Measurements from ENCODE around the gene UGT2B7. TPM values are rescaled to one million over a fixed set of nuclear protein-coding genes. Genes with fewer than 3 reads are reported as not detected.

Gene UGT2B7
- total and polyA plus RNA-seq, 4 donors, result 0.14 to 13.5 (median 1.3) TPM

DNA sequence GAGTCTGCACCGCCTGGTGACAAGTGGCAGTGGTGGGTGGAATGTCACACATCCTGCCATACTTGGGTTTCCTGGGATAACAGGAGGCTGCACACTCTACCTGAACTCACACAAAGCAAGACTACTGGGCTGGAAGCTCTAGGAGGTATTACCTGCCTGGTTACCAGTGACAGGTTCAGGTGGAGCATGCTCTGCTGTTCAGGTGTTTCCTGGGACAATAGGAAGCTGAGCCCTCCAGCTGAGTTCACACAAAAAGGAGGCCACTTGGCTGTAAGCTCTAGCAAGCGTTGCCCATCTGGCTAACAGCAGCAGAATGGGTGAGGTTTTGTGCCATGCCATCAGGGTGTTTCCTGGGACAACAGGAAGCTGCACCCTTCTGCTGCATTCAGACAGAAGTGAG is 17.4 kb upstream of the UGT2B7 start:
- DNase-seq, result no peak
- 89 to 91% methylated on average over 2 of the region's 2 CpGs for WGBS, 2 donors
- Histone ChIP-seq H3K4me1 (ENCODE audit: control insufficient read depth in 5 of 5, insufficient read depth in 5 of 5, low read length in 5 of 5) (no peaks in the 10 kb centered on the region), H3K36me3 (ENCODE audit: control insufficient read depth in 4 of 4, insufficient read depth in 4 of 4, low read length in 4 of 4) (no peaks in the 10 kb centered on the region), H3K27me3 (ENCODE audit: control insufficient read depth in 3 of 3, insufficient read depth in 3 of 3, low read length in 2 of 3) (no peaks in the 10 kb centered on the region), H3K9ac (ENCODE audit: insufficient read depth in 1 of 2, low read length in 2 of 2) (no peak overlapping the region), H3K27ac (ENCODE audit: low read depth in 1 of 2, low read length in 1 of 2) (no peak overlapping the region), H3K9me3 (ENCODE audit: control insufficient read depth in 4 of 4, insufficient read depth in 3 of 4, low read length in 3 of 4) (peaks cover 0 to 6% (median 0%) of the 10 kb centered on the region in 4 donors), H3K4me3 (no peak overlapping the region)
- no peak for ATAC-seq (ENCODE audit: insufficient read depth, low FRiP score)
- TF ChIP-seq CTCF (IDR thresholded peaks at IDR 0.05; ENCODE audit: control extremely low read depth, extremely low read depth), result no peak

- no peaks in the 10 kb centered on the region for H3K9me3 ChIP-seq (ENCODE audit: control insufficient read depth in 4 of 4, insufficient read depth in 3 of 4, low read length in 3 of 4)
- H3K4me3 ChIP-seq, result no peak overlapping the region
- no peak overlapping the region for H3K27ac ChIP-seq (ENCODE audit: low read depth in 1 of 2, low read length in 1 of 2)
- no peaks in the 10 kb centered on the region for H3K36me3 ChIP-seq (ENCODE audit: control insufficient read depth in 4 of 4, insufficient read depth in 4 of 4, low read length in 4 of 4)
- 84 to 95% methylated on average over 2 of the region's 2 CpGs for WGBS, 2 donors
- ATAC-seq (ENCODE audit: insufficient read depth, low FRiP score) (no peak), DNase-seq (no peak)
- H3K27me3 ChIP-seq (ENCODE audit: control insufficient read depth in 3 of 3, insufficient read depth in 3 of 3, low read length in 2 of 3), result no peaks in the 10 kb centered on the region
- no peak overlapping the region for H3K9ac ChIP-seq (ENCODE audit: insufficient read depth in 1 of 2, low read length in 2 of 2)
- H3K4me1 ChIP-seq (ENCODE audit: control insufficient read depth in 5 of 5, insufficient read depth in 5 of 5, low read length in 5 of 5), result no peaks in the 10 kb centered on the region
- TF ChIP-seq CTCF (IDR thresholded peaks at IDR 0.05; ENCODE audit: control extremely low read depth, extremely low read depth), result no peak
These were observed 7.8 kb upstream of the UGT2B7 start for GRCh38 chr4:69088473-69088872.

DNA sequence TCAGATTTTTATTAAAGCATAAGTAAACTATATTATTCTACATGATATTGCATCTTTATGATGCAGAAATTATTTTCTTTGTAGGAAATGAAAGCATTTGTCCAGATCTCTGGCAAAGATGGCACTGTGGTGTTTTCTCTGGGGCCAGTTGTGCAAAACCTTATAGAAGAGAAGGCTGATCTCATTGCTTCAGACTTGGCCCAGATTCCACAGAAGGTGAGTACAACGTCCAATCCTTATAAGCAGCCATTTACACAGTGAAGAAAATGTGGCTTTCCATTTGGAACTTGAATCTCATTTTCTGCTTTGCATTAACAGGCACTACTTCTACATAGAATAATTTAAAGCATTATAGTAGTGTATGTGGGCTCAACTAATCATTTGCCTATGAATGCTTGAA is 6.9 kb upstream of the UGT2B7 start:
- no peaks in the 10 kb centered on the region for H3K36me3 ChIP-seq (ENCODE audit: control insufficient read depth in 4 of 4, insufficient read depth in 4 of 4, low read length in 4 of 4)
- no peak for ATAC-seq (ENCODE audit: insufficient read depth, low FRiP score)
- no peaks in the 10 kb centered on the region for H3K9me3 ChIP-seq (ENCODE audit: control insufficient read depth in 4 of 4, insufficient read depth in 3 of 4, low read length in 3 of 4)
- no peak for TF ChIP-seq CTCF (IDR thresholded peaks at IDR 0.05; ENCODE audit: control extremely low read depth, extremely low read depth)
- WGBS, 2 donors, result 54 to 57% methylated on average over 1 of the region's 1 CpG
- H3K27ac ChIP-seq (ENCODE audit: low read depth in 1 of 2, low read length in 1 of 2), result no peak overlapping the region
- no peaks in the 10 kb centered on the region for H3K4me1 ChIP-seq (ENCODE audit: control insufficient read depth in 5 of 5, insufficient read depth in 5 of 5, low read length in 5 of 5)
- H3K4me3 ChIP-seq, result no peak overlapping the region
- DNase-seq, result no peak
- H3K27me3 ChIP-seq (ENCODE audit: control insufficient read depth in 3 of 3, insufficient read depth in 3 of 3, low read length in 2 of 3), result no peaks in the 10 kb centered on the region
- no peak overlapping the region for H3K9ac ChIP-seq (ENCODE audit: insufficient read depth in 1 of 2, low read length in 2 of 2)

DNA sequence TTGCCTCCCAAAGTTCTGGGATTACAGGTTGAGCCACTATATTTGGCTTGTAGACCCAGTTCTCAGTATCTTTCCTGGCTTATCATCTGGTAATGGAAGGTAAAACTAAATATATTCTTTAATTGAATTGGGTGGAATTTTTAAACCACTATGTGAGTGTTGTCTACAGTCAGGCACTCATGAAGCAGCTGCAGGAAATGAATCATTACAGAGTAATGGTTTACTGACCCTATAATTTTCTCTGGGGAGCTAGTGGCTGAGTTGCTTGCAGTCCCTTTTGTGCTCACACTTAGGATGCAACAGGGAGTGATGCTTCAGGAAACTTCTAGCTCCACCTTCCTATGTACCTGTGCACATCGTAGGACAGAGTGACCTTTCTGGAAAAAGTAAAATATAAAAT is 4.1 kb upstream of the UGT2B7 start:
- Histone ChIP-seq H3K27ac (ENCODE audit: low read depth in 1 of 2, low read length in 1 of 2) (no peak overlapping the region), H3K4me1 (ENCODE audit: control insufficient read depth in 5 of 5, insufficient read depth in 5 of 5, low read length in 5 of 5) (no peaks in the 10 kb centered on the region), H3K9me3 (ENCODE audit: control insufficient read depth in 4 of 4, insufficient read depth in 3 of 4, low read length in 3 of 4) (no peaks in the 10 kb centered on the region), H3K27me3 (ENCODE audit: control insufficient read depth in 3 of 3, insufficient read depth in 3 of 3, low read length in 2 of 3) (no peaks in the 10 kb centered on the region), H3K9ac (ENCODE audit: insufficient read depth in 1 of 2, low read length in 2 of 2) (no peak overlapping the region), H3K36me3 (ENCODE audit: control insufficient read depth in 4 of 4, insufficient read depth in 4 of 4, low read length in 4 of 4) (no peaks in the 10 kb centered on the region), H3K4me3 (no peak overlapping the region)
- WGBS, 2 donors, result 74 to 81% methylated on average over 1 of the region's 1 CpG
- no peak for ATAC-seq (ENCODE audit: insufficient read depth, low FRiP score)
- no peak for TF ChIP-seq CTCF (IDR thresholded peaks at IDR 0.05; ENCODE audit: control extremely low read depth, extremely low read depth)
- DNase-seq, result no peak
